ENCODE data around the gene IL1RAPL1. TPM values are rescaled to one million over a fixed set of nuclear protein-coding genes. Genes with fewer than 3 reads are reported as not detected.

IL1RAPL1 gene
- total RNA-seq, 2 experiments from 2014 or later, result not detected

DNA sequence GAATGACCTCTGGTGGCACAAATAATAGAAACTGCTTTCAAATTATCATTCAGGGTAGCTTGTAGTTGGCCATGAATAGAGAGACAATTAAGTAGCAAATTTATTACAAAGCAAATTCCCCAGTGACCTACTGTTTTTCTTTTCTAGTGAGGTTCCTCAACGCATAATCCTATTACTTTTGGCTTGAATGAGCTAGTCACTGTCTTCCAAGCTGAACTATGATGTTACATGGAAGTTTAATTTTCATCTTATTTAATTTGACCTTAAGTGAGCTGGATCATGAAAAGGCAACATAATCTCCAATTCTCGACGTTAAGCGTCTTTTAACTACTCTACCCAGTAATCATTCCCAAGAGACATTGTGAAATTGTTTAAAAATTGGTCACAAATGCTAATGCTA is 1280.7 kb downstream of the IL1RAPL1 start:
- ChIA-PET CTCF (no interaction called here), POLR2A (no interaction called here)
- no peaks in the 10 kb centered on the region for H3K36me3 Mint-ChIP-seq (ENCODE audit: low read depth)
- H3K27ac Mint-ChIP-seq, result no peak overlapping the region
- Histone ChIP-seq H3K4me1 (ENCODE audit: insufficient read depth, low read length) (no peaks in the 10 kb centered on the region), H3K9me3 (ENCODE audit: control insufficient read depth in 1 of 2, insufficient read depth in 1 of 2, low read length in 2 of 2) (no peaks in the 10 kb centered on the region), H3K27ac (ENCODE audit: low read depth in 1 of 2, low read length in 2 of 2) (no peak overlapping the region), H3K27me3 (ENCODE audit: control insufficient read depth in 1 of 2, insufficient read depth in 2 of 2, low read length in 2 of 2) (no peaks in the 10 kb centered on the region), H3K4me3 (ENCODE audit: low read length) (no peak overlapping the region), H3K36me3 (ENCODE audit: insufficient read depth, low read length) (no peaks in the 10 kb centered on the region)
- DNase-seq (no peak), ATAC-seq (ENCODE audit: poor library complexity) (no peak)
- TF ChIP-seq, protein P1, sequence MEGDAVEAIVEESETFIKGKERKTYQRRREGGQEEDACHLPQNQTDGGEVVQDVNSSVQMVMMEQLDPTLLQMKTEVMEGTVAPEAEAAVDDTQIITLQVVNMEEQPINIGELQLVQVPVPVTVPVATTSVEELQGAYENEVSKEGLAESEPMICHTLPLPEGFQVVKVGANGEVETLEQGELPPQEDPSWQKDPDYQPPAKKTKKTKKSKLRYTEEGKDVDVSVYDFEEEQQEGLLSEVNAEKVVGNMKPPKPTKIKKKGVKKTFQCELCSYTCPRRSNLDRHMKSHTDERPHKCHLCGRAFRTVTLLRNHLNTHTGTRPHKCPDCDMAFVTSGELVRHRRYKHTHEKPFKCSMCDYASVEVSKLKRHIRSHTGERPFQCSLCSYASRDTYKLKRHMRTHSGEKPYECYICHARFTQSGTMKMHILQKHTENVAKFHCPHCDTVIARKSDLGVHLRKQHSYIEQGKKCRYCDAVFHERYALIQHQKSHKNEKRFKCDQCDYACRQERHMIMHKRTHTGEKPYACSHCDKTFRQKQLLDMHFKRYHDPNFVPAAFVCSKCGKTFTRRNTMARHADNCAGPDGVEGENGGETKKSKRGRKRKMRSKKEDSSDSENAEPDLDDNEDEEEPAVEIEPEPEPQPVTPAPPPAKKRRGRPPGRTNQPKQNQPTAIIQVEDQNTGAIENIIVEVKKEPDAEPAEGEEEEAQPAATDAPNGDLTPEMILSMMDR (IDR thresholded peaks at IDR 0.05), result no peak
- H3K4me3 Mint-ChIP-seq, result no peak overlapping the region
- intact Hi-C loops (cut with DNase I, micrococcal nuclease), result no loop called here
- H3K4me1 Mint-ChIP-seq (ENCODE audit: low read depth), result no peaks in the 10 kb centered on the region
- H3K27me3 Mint-ChIP-seq, result no peaks in the 10 kb centered on the region
- H3K9me3 Mint-ChIP-seq, result no peaks in the 10 kb centered on the region

DNA sequence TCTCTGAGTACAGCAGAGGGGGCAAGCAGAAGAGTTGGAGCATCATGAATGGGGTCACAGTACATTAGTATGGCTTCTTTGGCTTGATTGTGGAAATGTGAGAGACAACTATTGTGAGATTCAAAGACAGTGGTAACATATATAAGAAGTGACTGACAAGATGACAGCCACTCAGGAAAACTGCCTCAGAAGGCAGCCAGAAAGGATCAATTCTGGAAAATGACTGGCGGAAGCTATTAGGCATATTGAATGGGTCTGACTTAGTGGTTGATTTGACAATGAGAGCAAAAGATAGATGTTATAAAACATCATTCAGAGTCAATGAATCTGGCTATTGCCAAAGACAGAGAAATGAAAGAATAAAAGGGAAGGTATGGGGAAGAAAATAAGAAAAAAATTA is 1282.6 kb downstream of the IL1RAPL1 start:
- no peak overlapping the region for H3K4me3 ChIP-seq (ENCODE audit: low read length)
- no peaks in the 10 kb centered on the region for H3K27me3 ChIP-seq (ENCODE audit: control insufficient read depth in 1 of 2, insufficient read depth in 2 of 2, low read length in 2 of 2)
- no peaks in the 10 kb centered on the region for H3K9me3 ChIP-seq (ENCODE audit: control insufficient read depth in 1 of 2, insufficient read depth in 1 of 2, low read length in 2 of 2)
- no peaks in the 10 kb centered on the region for H3K9me3 Mint-ChIP-seq
- ChIA-PET CTCF (no interaction called here), POLR2A (no interaction called here)
- intact Hi-C loops (cut with DNase I, micrococcal nuclease), result no loop called here
- no peaks in the 10 kb centered on the region for H3K36me3 ChIP-seq (ENCODE audit: insufficient read depth, low read length)
- no peaks in the 10 kb centered on the region for H3K27me3 Mint-ChIP-seq
- TF ChIP-seq, protein P1 (IDR thresholded peaks at IDR 0.05), result no peak
- ATAC-seq (ENCODE audit: poor library complexity), result no peak
- H3K27ac Mint-ChIP-seq, result no peak overlapping the region
- no peak for DNase-seq
- H3K36me3 Mint-ChIP-seq (ENCODE audit: low read depth), result no peaks in the 10 kb centered on the region
- no peak overlapping the region for H3K27ac ChIP-seq (ENCODE audit: low read depth in 1 of 2, low read length in 2 of 2)
- H3K4me1 ChIP-seq (ENCODE audit: insufficient read depth, low read length), result no peaks in the 10 kb centered on the region
- no peaks in the 10 kb centered on the region for H3K4me1 Mint-ChIP-seq (ENCODE audit: low read depth)
- no peak overlapping the region for H3K4me3 Mint-ChIP-seq

DNA sequence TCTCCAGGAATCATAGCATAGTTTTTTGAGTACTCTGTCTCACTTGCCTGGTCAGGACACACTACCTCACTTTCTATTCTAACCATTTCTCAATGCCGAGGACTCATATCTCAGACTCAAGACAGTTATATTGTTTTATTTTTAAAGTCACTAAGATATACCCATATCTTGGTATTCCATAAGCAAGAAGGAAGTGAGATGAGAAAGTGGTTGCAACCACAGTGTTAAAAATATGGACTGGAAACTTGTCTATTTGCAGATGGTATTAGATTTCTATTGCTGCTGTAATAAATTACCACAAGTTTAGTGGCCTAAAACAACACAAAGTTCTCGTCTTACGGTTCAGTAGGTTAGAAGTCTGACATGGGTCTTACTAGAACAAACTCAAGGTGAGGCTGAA is 1283.4 kb downstream of the IL1RAPL1 start:
- intact Hi-C loops (cut with DNase I, micrococcal nuclease), result no loop called here
- ChIA-PET CTCF (no interaction called here), POLR2A (no interaction called here)
- no peaks in the 10 kb centered on the region for H3K36me3 Mint-ChIP-seq (ENCODE audit: low read depth)
- H3K4me3 Mint-ChIP-seq, result no peak overlapping the region
- Histone ChIP-seq H3K4me3 (ENCODE audit: low read length) (no peak overlapping the region), H3K27ac (ENCODE audit: low read depth in 1 of 2, low read length in 2 of 2) (no peak overlapping the region), H3K9me3 (ENCODE audit: control insufficient read depth in 1 of 2, insufficient read depth in 1 of 2, low read length in 2 of 2) (no peaks in the 10 kb centered on the region), H3K36me3 (ENCODE audit: insufficient read depth, low read length) (no peaks in the 10 kb centered on the region), H3K27me3 (ENCODE audit: control insufficient read depth in 1 of 2, insufficient read depth in 2 of 2, low read length in 2 of 2) (no peaks in the 10 kb centered on the region), H3K4me1 (ENCODE audit: insufficient read depth, low read length) (no peaks in the 10 kb centered on the region)
- H3K4me1 Mint-ChIP-seq (ENCODE audit: low read depth), result no peaks in the 10 kb centered on the region
- no peaks in the 10 kb centered on the region for H3K9me3 Mint-ChIP-seq
- DNase-seq, result no peak
- H3K27ac Mint-ChIP-seq, result no peak overlapping the region
- TF ChIP-seq, protein P1 (IDR thresholded peaks at IDR 0.05), result no peak
- no peak for ATAC-seq (ENCODE audit: poor library complexity)
- H3K27me3 Mint-ChIP-seq, result no peaks in the 10 kb centered on the region

Data from CD4-positive, alpha-beta T cell (primary cell).